OCI-LY7 (cell line): ENCODE measurements around the gene EYS.

Experiments used
- CTCF ChIP-seq: fragments of 200-600 bp; sonication (generic); conservative IDR thresholded peaks from 2 replicates; pipeline ENCODE4 v1.5.1; 2014; ENCODE audit warnings: mild to moderate bottlenecking, antibody characterized with exemption, low read length, moderate library complexity, mixed read lengths
- EZH2phosphoT487 ChIP-seq: fragments of 200-600 bp; sonication (generic); IDR thresholded peaks from 2 replicates; pipeline ENCODE4 v1.6.1; 2018; ENCODE audit warnings: low read depth, borderline replicate concordance, mild to moderate bottlenecking, mixed run types, antibody characterized with exemption, low read length, moderate library complexity, mixed read lengths

GRCh38 chr6:65700561-65700960 lies 6.5 kb downstream of the EYS start:
- TF ChIP-seq CTCF (no peak), EZH2phosphoT487 (no peak)
